HepG2 (cell line): ENCODE data around the gene IQSEC1. TPM values are rescaled to one million over a fixed set of nuclear protein-coding genes. Genes with fewer than 3 reads are reported as not detected.
A peak's percentile ranks its signal among the peaks of the same experiment; 100 is the strongest.

Source experiments
- ATF4 ChIP-seq, 2 experiments: fragments of 450-650 bp in 1 of 2; sonication (generic) in 1 of 2; formaldehyde crosslinking; IDR thresholded peaks; 2 replicates each; pipeline versions ENCODE4 v1.5.0 to v1.8.0; 2020 to 2022; ENCODE audit warnings: mild to moderate bottlenecking in 1 of 2, missing genetic modification reagents in 1 of 2
- CEBPB ChIP-seq: IDR thresholded peaks from 2 replicates; pipeline ENCODE4 v1.6.1; 2011; ENCODE audit warnings: low read depth, low read length, improper control_type of control experiment, borderline replicate concordance
- CENPX ChIP-seq: sonication (generic); formaldehyde crosslinking; IDR thresholded peaks from 2 replicates; pipeline ENCODE4 v1.9.0; 2021; ENCODE audit warnings: mild to moderate bottlenecking, missing genetic modification reagents, moderate library complexity
- ESRRA ChIP-seq: sonication (generic); formaldehyde crosslinking; IDR thresholded peaks from 2 replicates; pipeline ENCODE4 v1.5.1; 2020; ENCODE audit warnings: mild to moderate bottlenecking, low read depth, missing genetic modification reagents
- JARID2 ChIP-seq: sonication (generic); formaldehyde crosslinking; IDR thresholded peaks from 2 replicates; pipeline ENCODE4 v1.8.1; 2023; ENCODE audit warnings: missing genetic modification reagents, inconsistent platforms; ENCODE audit not compliant: insufficient replicate concordance
- PAXIP1 ChIP-seq: sonication (generic); formaldehyde crosslinking; conservative IDR thresholded peaks from 2 replicates; pipeline ENCODE4 v1.4.0; 2020; ENCODE audit warnings: mild to moderate bottlenecking, missing genetic modification reagents, moderate library complexity
- POGK ChIP-seq: sonication (generic); formaldehyde crosslinking; conservative IDR thresholded peaks from 2 replicates; pipeline ENCODE4 v1.8.0; 2022; ENCODE audit warnings: mild to moderate bottlenecking, moderate library complexity, missing genetic modification reagents
- PPARG ChIP-seq: conservative IDR thresholded peaks from 2 replicates; pipeline ENCODE4 v1.6.1; 2016; ENCODE audit warnings: missing biosample characterization, missing genetic modification reagents
- RFX1 ChIP-seq: fragments of 450-650 bp; IDR thresholded peaks from 2 replicates; pipeline ENCODE4 v1.6.1; 2017
- RXRB ChIP-seq: IDR thresholded peaks from 2 replicates; pipeline ENCODE4 v1.6.1; 2016; ENCODE audit warnings: borderline replicate concordance, missing genetic modification reagents, missing compliant biosample characterization
- U2AF1 ChIP-seq: fragments of 200-400 bp; formaldehyde crosslinking; optimal IDR thresholded peaks from 2 replicates; pipeline ENCODE3; 2017; ENCODE audit warnings: mild to moderate bottlenecking, low read depth, low read length
- YY1 ChIP-seq: IDR thresholded peaks from 2 replicates; pipeline ENCODE4 v1.6.1; 2011; ENCODE audit warnings: low read length, low read depth, moderate library complexity, mild to moderate bottlenecking; ENCODE audit not compliant: insufficient read depth, insufficient replicate concordance
- ZBTB34 ChIP-seq: sonication (generic); formaldehyde crosslinking; IDR thresholded peaks from 2 replicates; pipeline ENCODE4 v1.8.0; 2022; ENCODE audit warnings: mild to moderate bottlenecking, missing genetic modification reagents
- ZNF232 ChIP-seq: sonication (generic); formaldehyde crosslinking; IDR thresholded peaks from 2 replicates; pipeline ENCODE4 v1.4.0; 2020; ENCODE audit warnings: missing genetic modification reagents, borderline replicate concordance
- ZNF367 ChIP-seq: sonication (generic); formaldehyde crosslinking; IDR thresholded peaks from 2 replicates; pipeline ENCODE4 v1.4.0; 2020; ENCODE audit warnings: missing genetic modification reagents, borderline replicate concordance
- ZNF441 ChIP-seq: sonication (generic); formaldehyde crosslinking; IDR thresholded peaks from 2 replicates; pipeline ENCODE4 v1.7.0; 2021; ENCODE audit warnings: missing genetic modification reagents, borderline replicate concordance
- ZNF468 ChIP-seq: sonication (generic); formaldehyde crosslinking; IDR thresholded peaks from 2 replicates; pipeline ENCODE4 v1.8.0; 2022; ENCODE audit warnings: mild to moderate bottlenecking, moderate library complexity, missing genetic modification reagents
- ZNF703 ChIP-seq: sonication (generic); formaldehyde crosslinking; IDR thresholded peaks from 2 replicates; pipeline ENCODE4 v1.5.1; 2020; ENCODE audit warnings: missing genetic modification reagents, mild to moderate bottlenecking, moderate library complexity, borderline replicate concordance
- ZNF780A ChIP-seq: sonication (generic); formaldehyde crosslinking; IDR thresholded peaks from 2 replicates; pipeline ENCODE4 v1.8.0; 2022; ENCODE audit warnings: mild to moderate bottlenecking, missing genetic modification reagents, moderate library complexity
- polyA plus RNA-seq, 8 experiments: library from polyadenylated mRNA; depleted of rRNA in 3 of 8; stranded (reverse) in 7 of 8; unstranded in 1 of 8; fragments of >200 nt; fragmentation: Illumina TruSeq in 4 of 8; extraction: Trizol in 4 of 8; gene quantifications; 2 replicates each; pipeline versions ENCODE4 v1.2.1 to v1.2.3, GENCODE V29; 2011 to 2016; ENCODE audit warnings: low read depth in 4 of 8, missing spikeins in 1 of 8, mixed read lengths in 1 of 8; ENCODE audit not compliant: insufficient read depth in 1 of 8
- total RNA-seq, 5 experiments: library from RNA; depleted of rRNA; stranded (reverse); fragments of >200 nt; fragmentation: Illumina TruSeq; extraction: Trizol; gene quantifications; 2 replicates each; pipeline ENCODE4 v1.2.3, GENCODE V29; 2016; ENCODE audit warnings: low read depth in 1 of 5

Gene IQSEC1
- total and polyA plus RNA-seq, 2 of the 13 experiments (the other 11 are each of a cell fraction or from before 2014, with no cell fraction given), result 17.4 to 20.2 TPM

- TF ChIP-seq POGK (CRISPR knock-in tag) (0 out of 2 replicates have a peak, but pooled peaks have one; percentile 48), U2AF1 (no peak), ZBTB34 (no peak), ATF4 (CRISPR knock-in tag; IDR thresholded peaks at IDR 0.05) (peak in 1 of 2 experiments; percentile 77; a peak in 2 of 4 replicates), ZNF468 (CRISPR knock-in tag) (no peak), CEBPB (peak; percentile 70; the same call in 1 of the 2 replicates), JARID2 (CRISPR knock-in tag) (peak; percentile 46), ESRRA (CRISPR knock-in tag) (no peak), ZNF441 (CRISPR knock-in tag) (0 out of 2 replicates have a peak, but pooled peaks have one; percentile 7), YY1 (no peak), CENPX (CRISPR knock-in tag) (no peak), ZNF367 (no peak), RXRB (CRISPR knock-in tag) (peak; percentile 76), ZNF780A (no peak), ZNF703 (CRISPR knock-in tag) (no peak), PAXIP1 (CRISPR knock-in tag) (peak; percentile 98), RFX1 (no peak), PPARG (CRISPR knock-in tag) (peak; percentile 62; the same call in 1 of the 2 replicates), ZNF232 (CRISPR knock-in tag) (peak; percentile 56; the same call in 1 of the 2 replicates)
Measured at GRCh38 chr3:12964711-12965612, 108.3 kb downstream of the IQSEC1 start (continued).
